Measurements from ENCODE around the gene IQSEC1.

DNA sequence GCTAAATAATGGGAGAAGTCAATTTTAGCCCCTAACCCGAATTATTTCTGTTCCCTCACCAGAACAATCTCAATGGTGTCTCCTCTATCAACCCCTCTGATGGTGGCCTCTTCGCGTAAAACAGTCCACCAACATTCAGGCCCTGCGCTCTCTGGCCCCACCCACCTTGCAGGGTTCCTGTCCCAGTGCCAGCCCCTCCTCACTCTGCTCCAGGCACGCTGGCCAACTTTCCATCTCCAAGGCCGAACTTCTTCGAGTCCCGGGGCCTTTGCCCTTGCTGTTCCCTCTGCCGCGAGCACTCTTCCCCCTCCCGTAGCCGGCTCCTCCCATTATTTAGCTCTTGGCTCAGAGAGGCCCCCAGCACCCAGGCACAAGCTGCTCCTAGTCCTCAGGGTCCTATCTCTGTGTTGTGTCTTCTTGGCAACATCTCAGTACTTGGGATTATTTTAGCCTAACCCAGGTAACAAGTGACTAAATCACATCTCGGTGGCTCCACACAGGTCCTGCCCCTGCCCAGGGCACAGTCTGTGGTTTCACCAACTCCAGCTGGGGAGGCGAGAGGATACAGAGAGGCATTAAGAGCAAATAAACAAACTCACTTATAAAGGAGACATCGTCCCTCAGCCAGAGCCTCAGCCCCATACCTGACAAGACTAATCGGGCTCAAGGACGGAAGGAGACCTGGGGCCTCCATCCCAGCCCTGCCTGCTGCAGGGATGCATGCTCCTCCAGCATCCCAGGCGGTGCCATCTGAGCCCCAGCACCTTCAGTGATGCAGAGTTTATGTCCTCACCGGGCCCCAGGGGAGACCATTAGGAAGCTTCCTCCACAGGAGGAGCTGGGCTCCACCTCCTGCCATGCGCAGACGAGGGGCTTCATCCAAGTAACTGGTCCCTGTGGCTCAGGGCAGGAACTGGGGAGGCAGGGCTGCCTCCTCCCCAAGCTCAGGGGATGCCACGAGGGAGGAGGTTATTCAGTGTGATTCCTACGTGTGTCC, 19.7 kb upstream of the IQSEC1 start:
- TF ChIP-seq, protein P1, sequence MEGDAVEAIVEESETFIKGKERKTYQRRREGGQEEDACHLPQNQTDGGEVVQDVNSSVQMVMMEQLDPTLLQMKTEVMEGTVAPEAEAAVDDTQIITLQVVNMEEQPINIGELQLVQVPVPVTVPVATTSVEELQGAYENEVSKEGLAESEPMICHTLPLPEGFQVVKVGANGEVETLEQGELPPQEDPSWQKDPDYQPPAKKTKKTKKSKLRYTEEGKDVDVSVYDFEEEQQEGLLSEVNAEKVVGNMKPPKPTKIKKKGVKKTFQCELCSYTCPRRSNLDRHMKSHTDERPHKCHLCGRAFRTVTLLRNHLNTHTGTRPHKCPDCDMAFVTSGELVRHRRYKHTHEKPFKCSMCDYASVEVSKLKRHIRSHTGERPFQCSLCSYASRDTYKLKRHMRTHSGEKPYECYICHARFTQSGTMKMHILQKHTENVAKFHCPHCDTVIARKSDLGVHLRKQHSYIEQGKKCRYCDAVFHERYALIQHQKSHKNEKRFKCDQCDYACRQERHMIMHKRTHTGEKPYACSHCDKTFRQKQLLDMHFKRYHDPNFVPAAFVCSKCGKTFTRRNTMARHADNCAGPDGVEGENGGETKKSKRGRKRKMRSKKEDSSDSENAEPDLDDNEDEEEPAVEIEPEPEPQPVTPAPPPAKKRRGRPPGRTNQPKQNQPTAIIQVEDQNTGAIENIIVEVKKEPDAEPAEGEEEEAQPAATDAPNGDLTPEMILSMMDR (IDR thresholded peaks at IDR 0.05; ENCODE audit: poor library complexity): no peak
- TF ChIP-seq EZH2 (IDR thresholded peaks at IDR 0.05; ENCODE audit: borderline replicate concordance) (no peak), EZH2phosphoT487 (IDR thresholded peaks at IDR 0.05; ENCODE audit: low read depth, severe bottlenecking, unreplicated experiment) (no peak)

Data from hepatocyte (in vitro differentiated cells).